NCI-H446 treated with DMSO at 0.1 percent for 48 hours (cell line): ENCODE data around the gene C5orf34.
"Not testable (repeated sequence)": the region's sequence is repeated elsewhere in the genome, so short reads cannot be mapped to it uniquely, and the experiment has no call there.

Experiments used
- DNase-seq: peaks from one replicate; lab custom pipeline; 2025; lab: John Stamatoyannopoulos, UW

Gene C5orf34

GRCh38 chr5:43515678-43516048 lies 715 bp upstream of the C5orf34 start:
- DNase-seq: no peak

- no peak for DNase-seq
Measured at GRCh38 chr5:43514471-43514815, 505 bp downstream of the C5orf34 start.

GRCh38 chr5:43514025-43514424 lies 923 bp downstream of the C5orf34 start:
- no peak for DNase-seq

GRCh38 chr5:43511062-43511461 lies 3.9 kb downstream of the C5orf34 start:
- DNase-seq: not testable (repeated sequence)

DNA sequence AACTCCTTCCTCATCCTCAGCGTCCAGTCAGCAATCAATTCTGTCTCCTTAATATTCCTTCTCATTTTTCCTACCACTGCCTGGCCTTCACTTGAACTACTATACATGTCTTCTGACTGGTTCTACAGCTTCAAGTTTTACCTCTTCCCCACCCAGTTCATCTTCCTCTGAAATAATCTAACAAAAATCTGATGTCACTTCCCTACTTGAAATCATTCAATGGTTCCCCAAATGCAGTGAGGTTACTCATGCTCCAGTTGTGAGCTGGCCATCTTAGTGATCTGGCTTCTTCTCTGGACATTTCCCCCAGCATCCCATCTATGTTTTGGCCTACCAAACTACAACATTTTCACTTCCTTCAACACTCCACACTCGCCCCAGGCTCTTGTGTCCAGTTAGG lies 16.4 kb downstream of the C5orf34 start:
- no peak for DNase-seq

DNA sequence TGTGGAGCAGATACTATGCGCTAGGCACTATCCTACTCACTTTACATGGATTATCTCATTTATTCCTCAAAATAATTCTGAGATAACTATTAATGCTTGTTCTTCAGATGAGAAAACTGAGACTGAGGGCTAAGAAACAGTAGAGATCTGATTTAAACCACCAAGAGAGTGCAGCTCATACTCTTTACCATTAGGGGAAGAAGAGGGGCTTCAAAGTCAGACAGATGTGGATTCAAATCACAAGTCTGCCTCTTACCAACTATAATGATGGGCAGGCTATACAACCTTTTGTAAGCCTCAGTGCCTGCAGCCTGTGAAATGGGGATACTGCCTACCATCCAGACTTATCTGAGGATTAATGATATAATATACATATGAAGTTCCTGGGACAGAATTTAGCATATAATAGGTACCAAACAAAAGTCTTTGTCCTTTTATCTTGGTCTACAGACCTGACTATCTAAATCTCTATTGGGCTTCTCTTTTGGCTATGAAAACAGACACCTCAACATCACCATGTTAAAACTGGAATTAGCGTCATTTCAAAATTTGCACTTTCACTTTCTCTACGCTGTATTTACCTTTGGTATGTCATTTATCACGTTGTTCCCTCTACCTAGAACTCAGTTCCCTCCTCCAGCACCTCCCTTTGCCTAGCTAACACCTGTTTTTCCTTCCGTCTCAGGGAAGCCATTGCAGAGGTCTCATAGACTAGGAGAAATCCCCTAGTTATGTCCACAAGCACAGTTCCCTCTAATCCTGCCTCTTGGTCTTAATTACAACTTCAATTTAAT lies 17.4 kb downstream of the C5orf34 start:
- no peak for DNase-seq

- DNase-seq: no peak
Measured at GRCh38 chr5:43491326-43491725, 23.6 kb downstream of the C5orf34 start.

GRCh38 chr5:43486353-43486752 lies 28.6 kb downstream of the C5orf34 start:
- no peak for DNase-seq

DNA sequence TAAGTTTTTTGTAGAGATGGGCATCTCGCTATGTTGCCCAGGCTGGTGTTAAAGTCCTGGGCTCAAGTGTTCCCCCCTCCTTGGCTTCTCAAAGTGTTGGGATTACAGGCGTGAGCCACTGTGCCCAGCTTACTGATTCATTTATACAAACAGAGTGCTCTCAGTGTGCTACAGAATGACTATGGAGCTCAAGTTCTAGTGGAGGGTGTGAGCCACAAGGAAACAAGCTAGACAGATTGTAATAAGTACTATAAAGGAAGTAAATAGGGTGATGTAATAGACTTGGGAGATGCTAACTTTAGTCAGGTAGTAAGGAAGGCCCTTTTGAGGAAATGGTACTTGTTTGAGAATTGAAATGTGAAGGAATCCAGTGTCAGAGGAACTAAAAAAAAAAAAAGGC lies 29.5 kb downstream of the C5orf34 start:
- DNase-seq: no peak

DNA sequence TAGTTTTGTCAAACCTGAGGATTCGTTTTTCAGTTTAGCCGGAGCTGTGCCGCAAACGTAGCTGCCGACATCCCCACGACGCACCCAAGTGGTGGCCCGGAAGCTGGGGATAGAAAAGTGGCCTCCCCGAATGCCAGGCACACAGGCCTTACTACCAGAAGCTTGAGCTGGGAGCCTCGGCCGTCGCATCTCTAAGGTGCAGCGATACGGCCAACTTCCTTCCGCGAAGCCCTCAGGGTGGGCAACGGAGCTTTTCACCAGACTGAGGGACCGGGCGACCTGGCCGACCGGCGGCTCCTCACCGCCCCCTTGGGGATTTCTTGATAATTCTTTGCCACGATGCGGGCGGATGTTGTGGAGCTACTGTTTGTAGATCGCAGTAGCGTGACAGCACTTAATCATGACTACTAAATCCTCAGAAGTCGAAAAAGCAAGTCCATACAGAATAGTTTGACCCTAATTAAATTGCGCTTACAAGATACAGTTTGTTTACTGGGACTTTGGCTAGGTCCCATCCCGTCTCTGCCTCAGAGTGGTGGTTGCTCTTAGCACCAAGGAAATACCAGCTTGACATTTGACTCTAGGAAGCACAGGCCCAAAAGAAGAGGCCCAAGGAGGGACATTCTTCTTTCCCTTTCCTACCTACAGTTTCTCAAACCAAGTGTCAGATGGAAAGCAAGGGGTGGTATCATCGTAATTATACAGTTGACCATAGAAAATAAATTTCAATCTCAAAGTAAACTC lies 30.7 kb downstream of the C5orf34 start:
- DNase-seq: peak; percentile 82

- peak; percentile 93 for DNase-seq
Measured at GRCh38 chr5:43483298-43484105, 31.4 kb downstream of the C5orf34 start, which contains the start of gene TMEM267. TMEM267 (minus strand) TSS chr5:43483865; CDS start chr5:43453969, 29,896 bp downstream.

GRCh38 chr5:43482490-43483297 lies 32.3 kb downstream of the C5orf34 start:
- DNase-seq: no peak

GRCh38 chr5:43469671-43470391 lies 45.1 kb downstream of the C5orf34 start:
- no peak for DNase-seq

GRCh38 chr5:43467100-43467499 lies 47.8 kb downstream of the C5orf34 start:
- no peak for DNase-seq

- DNase-seq: not testable (repeated sequence)
Measured at GRCh38 chr5:43465455-43465854, 49.5 kb downstream of the C5orf34 start.

DNA sequence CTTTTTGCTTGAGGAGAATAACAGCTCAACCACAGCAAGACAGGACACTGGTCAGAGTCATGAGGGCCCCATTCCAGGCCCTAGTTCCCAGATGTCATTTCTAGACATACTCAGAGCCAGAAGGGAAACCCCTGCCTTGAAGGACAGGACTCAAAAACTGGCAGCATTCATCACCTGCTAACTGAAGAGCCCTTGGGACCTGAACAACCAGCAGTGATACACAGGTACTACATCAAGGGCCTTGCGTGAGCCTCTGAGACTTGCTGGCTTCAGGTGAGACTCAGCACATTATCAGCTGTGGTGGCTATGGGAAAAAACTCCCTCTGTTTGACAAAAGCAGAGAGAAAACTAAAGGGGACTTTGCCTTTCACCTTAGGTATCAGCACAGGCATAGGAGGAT lies 53.9 kb downstream of the C5orf34 start:
- no peak for DNase-seq

GRCh38 chr5:43456556-43456955 lies 58.4 kb downstream of the C5orf34 start:
- no peak for DNase-seq

GRCh38 chr5:43441575-43441974 lies 73.4 kb downstream of the C5orf34 start:
- not testable (repeated sequence) for DNase-seq

DNA sequence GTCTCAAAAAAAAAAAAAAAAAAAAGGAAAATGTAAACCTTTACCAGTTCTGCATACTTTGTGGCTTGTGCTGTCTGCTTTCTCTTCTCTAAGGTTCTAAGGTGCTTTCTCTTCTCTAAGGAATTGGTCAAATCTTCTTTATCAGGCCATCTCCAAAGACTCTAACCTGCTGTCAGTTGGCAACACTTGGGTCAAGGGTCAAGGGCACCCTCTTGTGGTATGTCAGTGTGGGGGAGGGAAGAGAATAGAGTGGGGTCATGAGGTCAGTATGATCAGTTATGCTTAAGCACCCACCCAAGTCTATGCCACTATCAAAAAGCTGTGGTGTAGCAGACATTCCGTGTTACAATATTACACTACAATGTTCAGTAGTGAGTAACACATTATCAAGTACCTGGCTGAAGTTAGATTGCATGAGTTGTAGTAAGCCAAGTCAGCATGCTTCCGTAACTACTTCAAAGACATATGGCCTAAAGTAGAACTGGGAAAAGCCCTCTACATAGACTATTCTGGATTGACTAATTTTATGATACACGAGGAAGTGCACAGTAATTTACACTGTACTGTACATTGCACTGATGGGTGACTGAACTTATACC lies 77.8 kb downstream of the C5orf34 start:
- DNase-seq: no peak
